ENCODE data around the gene MRRF. TPM values are rescaled to one million over a fixed set of nuclear protein-coding genes. Genes with fewer than 3 reads are reported as not detected.

The MRRF gene
- total RNA-seq, 2 donors from 2014 or later: 44.9 to 65.7 TPM

DNA sequence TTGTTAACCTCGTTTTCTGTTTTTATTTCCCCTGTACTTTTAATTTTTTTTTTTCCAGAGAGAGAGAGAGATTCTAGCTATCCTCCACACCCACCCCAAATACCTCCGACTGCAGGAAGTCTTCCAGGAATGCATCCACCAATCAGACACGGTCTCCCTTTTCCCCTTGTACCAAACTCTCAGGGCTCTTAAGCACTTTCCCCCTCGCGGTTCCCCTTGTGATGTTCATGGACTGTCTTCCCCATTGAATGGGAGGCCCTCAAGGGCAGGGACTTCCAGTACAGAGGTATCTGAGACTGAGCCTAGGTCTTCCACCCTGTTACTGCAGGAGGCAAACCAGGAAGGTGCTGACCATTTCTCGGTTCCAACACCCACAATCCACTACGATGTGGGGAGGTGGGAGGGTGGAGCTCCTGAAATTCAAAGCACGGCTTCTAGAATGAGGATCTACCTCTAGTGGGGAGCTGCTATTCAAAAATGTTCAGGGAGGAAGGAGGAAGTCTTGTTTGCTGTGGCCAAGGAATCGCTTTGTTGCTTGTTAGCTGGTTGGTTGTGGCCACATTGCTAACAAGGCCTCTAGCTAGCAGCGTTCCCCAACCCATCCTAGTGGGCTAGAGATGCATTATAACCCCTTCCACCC lies 68.6 kb downstream of the MRRF start:
- Mint-ChIP-seq H3K27ac (no peak overlapping the region), H3K36me3 (no peaks in the 10 kb centered on the region), H3K9me3 (no peaks in the 10 kb centered on the region)
- DNase-seq (ENCODE audit: low spot score in 2 of 2): no peak
- ATAC-seq: no peak

DNA sequence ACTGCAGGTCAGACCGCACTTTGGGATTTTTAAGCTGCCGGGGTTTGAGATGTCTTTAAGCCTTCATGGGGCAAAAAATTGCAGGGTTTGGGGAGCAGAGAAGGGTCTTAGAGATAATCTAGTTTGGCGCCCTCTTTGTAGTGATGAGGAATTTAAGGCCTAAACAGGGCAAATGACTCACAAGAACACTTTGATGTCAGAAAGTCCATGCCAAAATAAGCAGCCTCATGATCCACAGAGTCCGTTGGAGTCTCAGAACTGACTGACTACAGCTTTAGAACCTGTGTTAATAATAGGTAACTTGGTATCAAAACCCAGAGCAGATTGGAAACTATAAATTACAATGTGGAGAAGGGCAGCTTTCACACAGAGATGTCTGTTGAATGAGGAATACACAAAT lies 70.2 kb downstream of the MRRF start:
- Mint-ChIP-seq H3K9me3 (no peaks in the 10 kb centered on the region), H3K36me3 (no peaks in the 10 kb centered on the region), H3K27ac (no peak overlapping the region)
- no peak for DNase-seq (ENCODE audit: low spot score in 2 of 2)
- no peak for ATAC-seq

DNA sequence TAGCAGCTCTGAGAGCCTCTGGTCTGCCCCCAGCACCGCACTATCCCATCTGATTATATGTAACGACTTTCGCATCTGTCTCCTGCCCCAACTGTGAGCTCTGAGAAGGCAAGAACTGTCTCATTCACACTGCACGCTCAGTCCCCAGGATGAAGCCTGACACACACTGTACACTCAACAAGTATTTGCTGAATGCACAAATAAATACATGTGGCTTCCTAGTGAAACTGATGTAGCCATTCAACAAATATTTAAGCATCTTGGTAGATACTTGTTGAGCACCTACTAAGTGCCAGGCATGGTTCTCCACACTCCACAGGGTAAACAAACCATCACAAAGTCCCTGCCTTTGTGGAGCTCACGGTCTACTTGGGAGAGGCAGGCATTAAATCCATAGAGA lies 71.5 kb downstream of the MRRF start:
- Mint-ChIP-seq H3K36me3 (no peaks in the 10 kb centered on the region), H3K27ac (peak overlapping the region in 1 of 2 donors; percentile 3), H3K9me3 (no peaks in the 10 kb centered on the region)
- ATAC-seq (no peak), DNase-seq (ENCODE audit: low spot score in 2 of 2) (no peak)

DNA sequence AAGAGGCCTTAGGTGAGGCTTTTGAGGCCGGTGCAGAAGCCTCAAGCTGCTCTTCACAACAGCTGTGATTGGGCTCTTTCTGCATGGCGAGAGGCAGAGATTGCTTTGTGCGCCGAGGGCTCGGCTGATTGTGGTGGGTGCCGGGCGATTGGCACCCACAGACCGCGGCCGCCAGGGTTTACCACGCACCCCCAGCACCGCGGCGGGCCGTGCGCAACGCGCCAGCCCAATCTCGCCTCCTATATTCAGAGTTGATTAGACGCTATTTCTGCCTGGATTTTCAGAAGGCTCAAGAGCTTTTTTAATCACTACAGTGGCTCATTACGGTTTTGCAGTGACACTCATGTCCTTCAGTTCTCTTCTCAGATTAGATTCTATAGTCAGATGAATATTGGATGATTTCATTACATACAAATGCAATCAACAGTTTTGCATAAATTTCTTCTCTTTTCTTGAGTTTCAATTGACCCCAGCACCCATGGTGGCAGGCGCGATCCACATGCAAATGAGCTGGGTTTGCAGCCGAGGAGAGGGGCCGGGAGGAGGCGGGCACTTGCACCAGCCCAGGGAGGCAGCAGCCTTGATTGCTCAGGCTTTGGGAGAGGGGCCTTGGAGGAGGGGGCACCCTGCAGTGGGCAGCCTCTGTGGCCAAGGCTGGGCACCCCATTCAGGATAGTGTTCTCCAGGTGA lies 72.3 kb downstream of the MRRF start:
- DNase-seq (ENCODE audit: low spot score in 2 of 2): no peak
- Mint-ChIP-seq H3K9me3 (no peaks in the 10 kb centered on the region), H3K27ac (no peak overlapping the region), H3K36me3 (no peaks in the 10 kb centered on the region)
- no peak for ATAC-seq

DNA sequence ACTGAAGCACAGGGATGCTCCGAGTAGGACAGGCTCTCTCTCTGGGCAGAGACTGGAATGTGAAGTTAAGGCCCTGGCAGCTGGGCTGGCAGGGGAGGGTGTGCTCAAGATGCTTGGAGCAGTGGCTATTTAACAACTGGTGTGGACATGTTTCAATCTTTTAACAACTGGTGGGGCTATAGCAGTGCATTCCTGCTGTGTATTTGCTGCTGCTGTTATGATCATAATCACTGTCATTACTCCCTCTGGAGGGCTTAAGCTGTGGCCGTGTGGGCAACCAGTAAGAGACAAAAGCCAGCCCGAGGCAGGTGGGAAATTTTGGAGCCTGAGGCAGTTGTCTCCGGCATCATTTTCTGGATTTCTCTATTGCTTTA lies 72.9 kb downstream of the MRRF start:
- no peak for ATAC-seq
- Mint-ChIP-seq H3K9me3 (no peaks in the 10 kb centered on the region), H3K36me3 (no peaks in the 10 kb centered on the region), H3K27ac (no peak overlapping the region)
- DNase-seq (ENCODE audit: low spot score in 2 of 2): no peak

DNA sequence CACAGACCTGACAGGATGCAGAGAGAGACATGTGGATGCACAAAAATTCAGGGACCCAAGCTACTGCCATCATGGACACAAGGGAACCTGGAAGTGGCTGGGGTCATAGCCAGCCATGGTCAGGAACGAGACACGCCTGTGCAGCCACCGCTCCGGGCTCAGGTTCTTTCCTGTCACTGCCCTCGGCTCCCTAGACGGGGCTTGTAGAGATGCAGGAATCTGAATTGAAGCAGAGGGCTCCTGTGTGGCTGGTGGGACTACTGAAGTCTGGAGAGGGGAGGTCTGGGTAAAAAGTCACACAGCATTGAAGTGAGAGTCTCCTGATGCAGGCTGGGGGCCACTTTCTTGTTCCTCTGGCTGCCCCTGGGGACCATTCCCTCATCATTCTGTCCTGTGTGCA lies 73.9 kb downstream of the MRRF start:
- no peaks in the 10 kb centered on the region for H3K9me3 Mint-ChIP-seq
- DNase-seq (ENCODE audit: low spot score in 2 of 2): no peak
- no peak overlapping the region for H3K27ac Mint-ChIP-seq
- no peaks in the 10 kb centered on the region for H3K36me3 Mint-ChIP-seq
- ATAC-seq: no peak

DNA sequence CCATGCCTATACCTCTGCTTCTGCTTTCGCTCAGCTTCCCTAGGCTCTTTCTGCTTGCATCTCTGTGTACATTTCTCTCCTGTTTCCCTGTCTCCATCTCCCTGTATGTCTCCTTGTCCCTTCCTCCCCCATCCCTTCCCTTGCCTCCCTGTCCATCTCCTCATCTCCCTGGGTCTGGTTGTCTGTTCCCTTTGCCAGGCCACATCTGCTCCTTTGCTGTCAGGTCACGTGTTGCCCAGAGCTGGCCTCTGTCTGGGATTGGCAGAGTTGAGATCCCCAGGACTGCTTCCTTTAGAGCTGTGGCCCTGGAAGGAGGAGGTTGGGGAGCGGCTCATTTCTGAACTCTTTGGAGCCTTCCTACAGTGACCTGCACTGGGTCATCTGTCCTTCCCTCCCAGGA lies 74.3 kb downstream of the MRRF start:
- peak overlapping the region in 1 of 2 donors; percentile 56 for H3K27ac Mint-ChIP-seq
- no peaks in the 10 kb centered on the region for H3K36me3 Mint-ChIP-seq
- ATAC-seq (no peak), DNase-seq (ENCODE audit: low spot score in 2 of 2) (no peak)
- H3K9me3 Mint-ChIP-seq: no peaks in the 10 kb centered on the region

DNA sequence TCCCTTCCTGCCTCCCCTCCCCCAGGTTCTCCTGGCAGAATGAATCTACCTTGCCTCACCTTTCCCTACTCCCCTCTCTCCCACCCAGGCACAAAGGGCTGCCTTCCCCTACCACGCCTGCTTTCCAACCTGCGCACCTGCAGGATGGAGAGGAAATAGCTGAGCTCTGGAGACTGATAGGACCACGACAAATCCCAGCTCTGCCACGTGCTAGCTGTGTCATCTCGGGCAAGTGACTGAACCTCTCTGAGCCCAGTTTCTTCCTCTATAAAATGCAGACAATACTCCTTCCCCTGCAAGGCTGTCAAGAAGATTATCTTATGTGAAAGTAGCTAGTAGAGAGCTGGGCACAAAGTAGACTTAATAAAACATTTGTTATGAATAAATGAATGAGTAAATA lies 74.9 kb downstream of the MRRF start:
- H3K9me3 Mint-ChIP-seq: no peaks in the 10 kb centered on the region
- no peak overlapping the region for H3K27ac Mint-ChIP-seq
- no peak for DNase-seq (ENCODE audit: low spot score in 2 of 2)
- no peaks in the 10 kb centered on the region for H3K36me3 Mint-ChIP-seq
- no peak for ATAC-seq

DNA sequence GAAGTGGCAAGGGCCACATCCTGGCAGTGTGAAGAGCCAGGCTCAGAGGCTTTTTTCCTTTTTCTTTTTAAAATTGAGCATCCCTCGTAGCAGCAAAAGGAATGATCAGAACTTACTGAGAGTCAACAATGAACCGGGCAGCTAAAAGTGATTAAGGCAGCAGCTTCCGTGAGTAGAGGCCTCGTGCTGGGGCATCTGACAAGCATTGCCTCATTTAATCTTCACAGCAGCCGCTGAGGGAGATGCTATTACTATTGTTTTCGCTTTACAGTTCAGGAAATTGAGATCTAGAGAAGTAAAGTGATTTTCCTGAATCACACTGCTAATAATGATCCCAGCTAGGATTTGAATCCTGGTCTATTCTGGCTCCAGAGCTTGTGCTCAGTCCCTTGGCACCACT lies 75.5 kb downstream of the MRRF start:
- H3K27ac Mint-ChIP-seq: no peak overlapping the region
- ATAC-seq: no peak

DNA sequence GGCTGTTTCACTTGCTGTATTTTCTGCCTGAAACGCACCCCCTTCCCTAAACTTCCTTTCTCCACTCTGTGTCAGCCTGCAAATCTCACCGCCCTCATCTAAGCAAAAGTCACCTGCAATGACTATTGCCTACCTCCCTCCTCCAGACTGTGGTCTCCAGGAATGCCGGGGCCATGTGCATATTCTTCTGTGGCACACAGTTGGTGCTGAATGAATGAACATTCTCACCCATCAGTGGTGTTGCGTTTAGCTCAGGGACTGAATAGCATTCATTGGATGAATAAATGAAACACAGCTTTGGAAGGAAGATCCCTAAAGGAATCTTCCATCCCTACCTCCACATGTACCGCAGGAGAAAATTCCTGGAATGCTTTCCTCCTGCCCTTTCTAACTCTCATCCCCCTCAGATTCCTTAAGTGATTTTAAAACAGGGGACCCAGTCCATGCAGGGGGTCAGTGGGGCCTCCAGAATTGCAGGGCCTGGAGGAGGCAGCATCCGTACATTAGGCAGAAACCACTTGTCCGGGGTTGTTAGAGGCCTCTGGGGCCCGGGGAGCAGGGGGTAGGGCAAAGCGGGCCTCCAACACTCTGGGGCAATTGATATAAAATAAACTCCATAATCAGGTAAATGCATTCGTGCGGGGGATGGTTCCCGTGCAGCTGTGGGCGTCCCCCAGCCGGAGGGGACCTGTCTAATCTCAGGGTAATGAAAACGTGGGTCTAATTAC lies 77.8 kb downstream of the MRRF start:
- ATAC-seq: no peak
- DNase-seq (ENCODE audit: low spot score in 2 of 2): no peak

More for the DNA sequence above, 75.5 kb downstream of the MRRF start:
- Mint-ChIP-seq H3K36me3 (no peaks in the 10 kb centered on the region), H3K9me3 (no peaks in the 10 kb centered on the region)
- no peak for DNase-seq (ENCODE audit: low spot score in 2 of 2)

DNA sequence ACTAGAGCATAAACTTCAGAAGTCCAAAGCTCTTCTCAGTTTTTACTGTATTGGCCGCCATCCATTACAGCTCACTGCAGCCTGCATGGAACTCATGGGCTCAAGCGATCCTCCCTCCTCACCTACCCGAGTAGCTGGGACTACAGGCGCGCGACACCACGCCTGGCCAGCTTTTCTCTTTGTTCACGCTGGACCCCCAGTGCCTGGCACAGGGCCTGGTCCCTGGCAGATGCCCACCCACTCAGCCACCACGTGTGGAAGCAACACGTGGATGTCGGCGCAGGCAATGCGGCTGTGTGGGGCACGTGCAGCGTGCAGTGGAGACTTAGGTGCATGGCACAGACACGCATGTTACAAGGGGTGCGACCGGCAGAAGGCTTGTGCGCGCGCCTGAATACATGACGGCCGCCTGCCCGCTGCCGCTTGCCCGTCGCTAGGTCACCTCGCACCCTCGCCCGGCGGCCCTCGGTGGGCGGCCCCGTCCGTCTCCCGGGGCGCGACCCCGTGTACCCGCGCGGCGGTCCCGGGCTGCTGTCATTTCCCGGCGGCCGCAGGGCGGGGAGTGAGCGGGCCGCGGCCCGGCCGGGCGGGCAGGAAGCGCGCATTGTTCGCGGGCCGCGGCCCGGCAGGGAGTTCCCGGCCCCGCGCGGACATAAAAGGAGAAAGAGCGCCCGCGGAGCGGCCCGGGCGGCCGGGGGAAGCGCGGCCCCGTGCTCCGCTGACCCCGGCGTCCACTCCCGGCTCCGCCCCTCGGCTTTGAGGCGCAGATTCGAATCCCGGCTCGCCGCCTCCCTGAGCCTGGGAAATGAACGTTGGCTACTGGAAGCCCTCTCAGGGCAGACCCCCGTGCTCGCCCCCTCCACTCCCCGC lies 82.0 kb downstream of the MRRF start:
- Mint-ChIP-seq H3K9me3 (no peaks in the 10 kb centered on the region), H3K36me3 (no peaks in the 10 kb centered on the region), H3K27ac (no peak overlapping the region)
- peak; percentile 43 to 57 for ATAC-seq
- peak in 1 of 2 donors; percentile 22 for DNase-seq (ENCODE audit: low spot score in 2 of 2)

More for the DNA sequence above, 77.8 kb downstream of the MRRF start:
- no peaks in the 10 kb centered on the region for H3K36me3 Mint-ChIP-seq
- no peaks in the 10 kb centered on the region for H3K9me3 Mint-ChIP-seq
- no peak overlapping the region for H3K27ac Mint-ChIP-seq

DNA sequence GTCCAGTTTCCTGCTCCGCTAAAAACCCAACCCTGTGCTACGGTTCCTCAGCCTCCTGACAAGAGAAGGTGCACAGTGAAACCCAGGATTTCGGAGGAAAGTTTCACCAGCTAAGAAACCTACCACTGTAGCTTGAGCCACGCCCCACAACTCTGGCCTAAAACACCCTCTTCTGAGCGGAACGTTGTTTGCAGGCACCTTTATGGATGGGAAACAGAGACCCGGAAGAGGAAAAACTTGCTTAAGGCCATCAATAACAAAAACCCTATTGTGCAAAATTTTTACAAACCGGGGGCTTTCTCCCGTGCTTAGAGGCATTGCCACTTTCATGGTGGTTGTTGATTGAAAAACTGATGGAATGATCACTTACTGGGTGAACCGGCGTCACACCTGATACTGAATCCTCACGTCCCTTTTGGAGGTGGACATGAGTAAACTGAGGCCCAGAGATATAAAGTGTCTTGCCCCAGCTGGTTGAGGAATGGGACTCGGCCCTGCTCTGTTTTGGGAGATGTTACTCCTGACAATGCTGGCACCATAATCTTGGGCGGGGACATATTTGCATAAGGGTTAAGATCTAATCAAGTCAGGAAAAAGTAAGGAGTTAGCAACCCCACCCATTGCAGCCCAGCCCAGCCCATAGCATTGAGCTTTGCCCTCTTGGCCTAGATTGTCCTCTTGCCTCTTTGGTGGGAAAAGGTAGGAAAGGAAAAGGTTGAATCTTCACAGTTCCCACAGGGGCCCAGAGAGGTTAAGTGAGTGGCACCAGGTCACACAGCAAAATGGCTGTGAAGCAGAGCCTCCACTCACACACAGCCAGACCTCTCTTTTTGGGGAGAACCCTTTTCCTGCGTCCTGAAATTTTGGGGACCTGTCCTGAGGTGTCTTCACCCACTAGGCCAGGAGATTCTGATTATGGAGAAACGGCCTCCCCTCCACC lies 82.9 kb downstream of the MRRF start:
- Mint-ChIP-seq H3K27ac (no peak overlapping the region), H3K9me3 (no peaks in the 10 kb centered on the region), H3K36me3 (no peaks in the 10 kb centered on the region)
- no peak for DNase-seq (ENCODE audit: low spot score in 2 of 2)
- peak in 1 of 2 donors; percentile 24 for ATAC-seq

DNA sequence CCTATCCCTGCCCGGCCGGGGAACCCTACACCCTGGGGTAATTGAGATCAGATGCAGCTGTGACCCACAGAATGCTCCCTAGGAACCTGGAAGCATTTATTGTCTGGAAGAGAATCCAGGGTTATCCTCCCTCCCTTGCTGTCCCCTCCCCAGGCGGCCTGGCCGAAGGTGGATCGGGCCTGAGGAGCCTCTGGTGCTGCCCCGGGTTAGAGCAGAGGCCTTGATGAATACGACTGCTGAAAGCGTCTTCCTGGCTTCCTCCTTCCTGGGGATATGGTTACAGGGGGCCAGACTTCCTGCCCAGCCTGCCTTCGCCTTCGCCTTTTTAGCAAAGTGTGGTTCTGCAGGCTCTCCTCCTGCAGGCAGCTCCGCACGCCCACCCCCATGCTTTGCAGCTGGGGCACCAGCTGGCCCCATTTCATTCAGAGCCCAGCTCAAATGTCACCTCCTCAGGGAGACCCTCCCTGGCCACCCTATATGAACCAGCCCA lies 83.7 kb downstream of the MRRF start:
- no peak for DNase-seq (ENCODE audit: low spot score in 2 of 2)
- H3K36me3 Mint-ChIP-seq: no peaks in the 10 kb centered on the region
- ATAC-seq: no peak
- H3K27ac Mint-ChIP-seq: no peak overlapping the region
- no peaks in the 10 kb centered on the region for H3K9me3 Mint-ChIP-seq

DNA sequence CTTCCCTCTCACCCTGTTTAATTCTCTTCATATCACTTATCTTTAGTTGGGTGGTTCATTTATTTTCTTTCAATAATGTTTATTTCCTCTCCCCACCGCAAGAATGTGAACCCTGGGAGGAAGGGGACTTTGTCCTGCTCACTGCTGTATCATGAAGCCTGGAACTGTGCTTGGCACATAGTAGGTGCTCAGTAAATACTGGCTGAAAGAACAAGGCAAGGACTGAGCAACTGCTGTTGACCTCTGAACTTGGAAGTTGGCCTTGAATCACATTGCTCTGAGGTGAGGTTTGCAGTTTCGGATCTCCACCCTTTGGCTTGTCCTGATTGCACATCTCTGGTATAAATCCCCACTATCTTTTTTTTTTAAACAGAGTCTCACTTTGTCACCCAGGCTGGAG lies 84.1 kb downstream of the MRRF start:
- ATAC-seq: no peak
- H3K9me3 Mint-ChIP-seq: no peaks in the 10 kb centered on the region
- H3K36me3 Mint-ChIP-seq: no peaks in the 10 kb centered on the region
- no peak overlapping the region for H3K27ac Mint-ChIP-seq
- DNase-seq (ENCODE audit: low spot score in 2 of 2): no peak

DNA sequence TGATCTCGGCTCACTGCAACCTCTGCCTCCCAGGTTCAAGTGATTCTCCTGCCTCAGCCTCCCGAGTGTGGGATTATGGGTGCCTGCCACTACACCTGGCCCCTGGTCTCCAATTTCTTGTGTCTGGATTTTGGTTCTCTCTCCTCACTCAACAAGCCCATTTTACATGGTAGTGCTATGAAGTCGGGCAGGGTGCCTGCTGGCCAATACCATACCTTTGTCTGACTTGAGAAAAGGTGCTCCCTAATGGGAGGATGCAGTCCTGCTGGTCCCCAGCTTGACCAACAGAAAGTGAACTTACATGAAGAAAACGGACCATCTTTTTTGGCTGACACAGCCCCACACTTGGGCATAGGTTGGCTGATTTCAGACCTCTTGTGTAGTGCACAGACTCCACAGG lies 84.5 kb downstream of the MRRF start:
- ATAC-seq (no peak), DNase-seq (ENCODE audit: low spot score in 2 of 2) (no peak)
- Mint-ChIP-seq H3K36me3 (no peaks in the 10 kb centered on the region), H3K9me3 (no peaks in the 10 kb centered on the region), H3K27ac (no peak overlapping the region)
